ENCODE measurements around the gene MUC6. TPM values are rescaled to one million over a fixed set of nuclear protein-coding genes. Genes with fewer than 3 reads are reported as not detected.

MUC6 gene
- total RNA-seq, 1 experiment from 2014 or later, result 0.07 TPM

DNA sequence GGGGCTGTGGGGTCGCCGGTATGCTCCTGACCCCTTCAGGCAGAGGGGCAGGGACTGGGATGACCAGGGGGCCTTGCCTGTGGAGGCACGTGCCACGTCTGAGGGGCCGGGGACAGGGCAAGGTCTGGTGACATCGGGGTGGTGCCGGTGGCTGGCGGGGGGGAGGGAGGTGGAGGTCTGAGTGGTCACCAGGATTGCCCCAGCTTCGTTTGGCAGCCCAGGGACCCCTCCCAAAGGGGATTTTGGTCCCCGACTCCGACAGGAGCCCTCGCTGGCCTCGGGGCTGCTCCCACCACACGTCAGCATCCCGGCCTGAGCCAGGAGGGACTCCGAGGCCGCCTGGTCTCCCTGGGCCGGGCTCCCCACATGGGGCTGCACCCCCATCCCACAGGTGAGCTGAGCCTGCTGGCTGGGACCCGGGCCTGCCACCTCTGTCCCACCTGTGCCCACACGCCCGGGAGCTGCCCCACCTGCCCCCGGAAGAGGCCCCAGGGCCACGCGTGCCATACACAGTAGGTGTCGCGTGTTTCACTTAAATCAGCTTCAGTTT, 1.1 kb upstream of the MUC6 start:
- H3K4me2 ChIP-seq, result no peak overlapping the region
- H3K9me2 ChIP-seq (ENCODE audit: insufficient read depth), result no peaks in the 10 kb centered on the region
- no TSS peak for BruUV-seq (replicated peaks)
- CTCF ChIA-PET, result no interaction called here
- H3F3A ChIP-seq (ENCODE audit: insufficient read depth, low read depth), result no peaks in the 10 kb centered on the region; the same call in 1 of the 2 replicates
- TF ChIP-seq, protein P1, sequence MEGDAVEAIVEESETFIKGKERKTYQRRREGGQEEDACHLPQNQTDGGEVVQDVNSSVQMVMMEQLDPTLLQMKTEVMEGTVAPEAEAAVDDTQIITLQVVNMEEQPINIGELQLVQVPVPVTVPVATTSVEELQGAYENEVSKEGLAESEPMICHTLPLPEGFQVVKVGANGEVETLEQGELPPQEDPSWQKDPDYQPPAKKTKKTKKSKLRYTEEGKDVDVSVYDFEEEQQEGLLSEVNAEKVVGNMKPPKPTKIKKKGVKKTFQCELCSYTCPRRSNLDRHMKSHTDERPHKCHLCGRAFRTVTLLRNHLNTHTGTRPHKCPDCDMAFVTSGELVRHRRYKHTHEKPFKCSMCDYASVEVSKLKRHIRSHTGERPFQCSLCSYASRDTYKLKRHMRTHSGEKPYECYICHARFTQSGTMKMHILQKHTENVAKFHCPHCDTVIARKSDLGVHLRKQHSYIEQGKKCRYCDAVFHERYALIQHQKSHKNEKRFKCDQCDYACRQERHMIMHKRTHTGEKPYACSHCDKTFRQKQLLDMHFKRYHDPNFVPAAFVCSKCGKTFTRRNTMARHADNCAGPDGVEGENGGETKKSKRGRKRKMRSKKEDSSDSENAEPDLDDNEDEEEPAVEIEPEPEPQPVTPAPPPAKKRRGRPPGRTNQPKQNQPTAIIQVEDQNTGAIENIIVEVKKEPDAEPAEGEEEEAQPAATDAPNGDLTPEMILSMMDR (conservative IDR thresholded peaks at IDR 0.05), result no peak
- no peak for TF ChIP-seq EZH2 (IDR thresholded peaks at IDR 0.05; ENCODE audit: low read depth)
- H4K20me1 ChIP-seq (ENCODE audit: insufficient read depth), result no peaks in the 10 kb centered on the region
- no peaks in the 10 kb centered on the region for H3K36me3 ChIP-seq (ENCODE audit: low read depth)
- no peak overlapping the region for H2AFZ ChIP-seq
- H3K27ac ChIP-seq, result no peak overlapping the region
- no peak for DNase-seq
- H3K9me3 ChIP-seq (ENCODE audit: insufficient read depth, low read depth), result no peaks in the 10 kb centered on the region
- H3K27me3 ChIP-seq (ENCODE audit: insufficient read depth, low read depth), result no peaks in the 10 kb centered on the region
- H3K4me1 ChIP-seq (replicated peaks; ENCODE audit: insufficient read depth), result peaks cover 34% of the 10 kb centered on the region
- intact Hi-C loops (cut with micrococcal nuclease; ENCODE audit: unreplicated experiment), result no loop called here
- POLR2A ChIA-PET (ENCODE audit: unreplicated experiment), result no interaction called here
- no peaks in the 10 kb centered on the region for H3K79me2 ChIP-seq (ENCODE audit: low read depth)
- H3K4me3 ChIP-seq, result no peak overlapping the region

DNA sequence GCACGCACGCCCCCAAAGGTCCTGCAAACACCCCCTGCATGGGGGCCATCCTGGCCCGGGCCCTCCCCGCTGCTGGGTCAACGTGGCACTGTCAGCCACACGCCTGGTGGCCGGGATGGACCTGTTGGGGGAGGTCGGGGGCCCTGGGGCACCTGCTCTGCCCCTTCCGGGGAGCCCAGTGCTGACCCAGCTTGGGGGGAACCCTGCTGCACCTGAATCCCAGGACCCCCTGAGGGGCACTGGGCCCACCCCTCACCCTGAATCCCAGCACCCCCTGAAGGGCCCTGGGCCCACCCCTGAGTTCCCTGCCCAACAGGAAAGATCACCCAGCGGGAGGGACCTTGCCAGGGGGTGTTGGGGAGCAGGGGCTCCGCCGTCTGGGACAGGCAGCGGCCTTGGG, 413 bp upstream of the MUC6 start:
- Histone ChIP-seq H3F3A (ENCODE audit: insufficient read depth, low read depth) (no peaks in the 10 kb centered on the region; the same call in 1 of the 2 replicates), H3K9me2 (ENCODE audit: insufficient read depth) (no peaks in the 10 kb centered on the region), H4K20me1 (ENCODE audit: insufficient read depth) (no peaks in the 10 kb centered on the region), H3K27me3 (ENCODE audit: insufficient read depth, low read depth) (no peaks in the 10 kb centered on the region), H3K79me2 (ENCODE audit: low read depth) (no peaks in the 10 kb centered on the region), H3K4me3 (no peak overlapping the region), H3K9me3 (ENCODE audit: insufficient read depth, low read depth) (no peaks in the 10 kb centered on the region), H3K36me3 (ENCODE audit: low read depth) (no peaks in the 10 kb centered on the region), H3K4me2 (peak overlapping the region; percentile 31), H3K4me1 (replicated peaks; ENCODE audit: insufficient read depth) (peaks cover 30% of the 10 kb centered on the region), H3K27ac (no peak overlapping the region), H2AFZ (no peak overlapping the region)
- no TSS peak for BruUV-seq (replicated peaks)
- TF ChIP-seq EZH2 (IDR thresholded peaks at IDR 0.05; ENCODE audit: low read depth), result no peak
- TF ChIP-seq, protein P1 (conservative IDR thresholded peaks at IDR 0.05), result no peak
- ChIA-PET POLR2A (ENCODE audit: unreplicated experiment) (no interaction called here), CTCF (no interaction called here)
- no peak for DNase-seq
- intact Hi-C loops (cut with micrococcal nuclease; ENCODE audit: unreplicated experiment), result no loop called here

DNA sequence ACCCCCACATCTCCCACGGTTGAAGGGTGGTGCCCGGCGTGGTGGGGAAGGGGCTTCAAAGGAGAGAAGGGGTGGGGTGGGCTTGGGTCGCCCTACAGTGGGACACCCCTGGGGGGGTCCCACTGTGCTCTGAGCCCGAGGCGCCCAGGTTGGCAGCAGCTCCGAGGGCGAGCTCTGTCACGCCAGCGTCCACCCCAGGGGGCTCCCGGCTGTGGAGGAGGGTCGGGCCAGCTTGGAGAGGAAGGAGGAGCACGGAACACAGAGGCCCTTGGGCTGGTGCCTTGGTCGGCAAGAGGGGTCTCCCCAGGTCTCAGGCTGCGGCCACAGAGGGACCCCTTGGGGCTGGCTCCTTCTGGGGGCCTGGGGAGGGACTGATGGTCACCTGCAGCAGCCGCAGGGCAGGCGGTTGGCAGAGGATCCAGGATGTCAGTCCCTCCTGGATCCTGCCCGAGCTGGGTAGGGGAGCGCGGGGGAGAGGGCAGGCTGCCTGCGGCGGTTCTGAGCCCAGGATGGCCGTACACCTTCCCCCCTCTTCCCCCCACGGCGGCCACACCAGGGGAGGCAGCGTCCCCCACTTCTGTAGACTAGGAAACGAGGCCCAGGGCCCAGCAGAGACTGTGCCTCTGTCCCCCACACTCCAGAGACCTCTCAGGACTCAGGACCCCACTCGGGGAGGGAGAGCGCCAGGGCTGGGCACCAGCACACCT, 788 bp downstream of the MUC6 start:
- intact Hi-C loops (cut with micrococcal nuclease; ENCODE audit: unreplicated experiment), result no loop called here
- CTCF ChIA-PET, result no interaction called here

More for the DNA sequence above, 788 bp downstream of the MUC6 start:
- no peaks in the 10 kb centered on the region for H3K36me3 ChIP-seq (ENCODE audit: low read depth)
- H3K79me2 ChIP-seq (ENCODE audit: low read depth), result no peaks in the 10 kb centered on the region
- no peaks in the 10 kb centered on the region for H4K20me1 ChIP-seq (ENCODE audit: insufficient read depth)
- H3K4me1 ChIP-seq (replicated peaks; ENCODE audit: insufficient read depth), result peaks cover 18% of the 10 kb centered on the region
- H3K27ac ChIP-seq, result no peak overlapping the region
- peak overlapping the region; percentile 31; the same call in 1 of the 2 replicates for H3K4me2 ChIP-seq
- TF ChIP-seq, protein P1 (conservative IDR thresholded peaks at IDR 0.05), result no peak
- TF ChIP-seq EZH2 (IDR thresholded peaks at IDR 0.05; ENCODE audit: low read depth), result no peak
- no TSS peak for BruUV-seq (replicated peaks)
- POLR2A ChIA-PET (ENCODE audit: unreplicated experiment), result no interaction called here
- H3K27me3 ChIP-seq (ENCODE audit: insufficient read depth, low read depth), result no peaks in the 10 kb centered on the region
- H2AFZ ChIP-seq, result no peak overlapping the region
- no peaks in the 10 kb centered on the region for H3K9me3 ChIP-seq (ENCODE audit: insufficient read depth, low read depth)
- DNase-seq, result no peak
- H3F3A ChIP-seq (ENCODE audit: insufficient read depth, low read depth), result no peaks in the 10 kb centered on the region; the same call in 1 of the 2 replicates
- H3K4me3 ChIP-seq, result no peak overlapping the region
- H3K9me2 ChIP-seq (ENCODE audit: insufficient read depth), result no peaks in the 10 kb centered on the region
